Liver (tissue), 9 donors: ENCODE measurements around the gene ATP8B3. TPM values are rescaled to one million over a fixed set of nuclear protein-coding genes. Genes with fewer than 3 reads are reported as not detected.

Experiments used
- DNase-seq: peaks from one replicate; pipeline ENCODE4 v3.0.0-alpha.2; 2017; ENCODE audit warnings: low spot score
- H3K27ac ChIP-seq, 2 donors: one replicate each; pipeline ENCODE4 v1.7.0; 2013; ENCODE audit warnings: inconsistent platforms in 2 of 2, low read length in 2 of 2, control low read depth in 1 of 2, low read depth in 1 of 2, mild to moderate bottlenecking in 1 of 2
- H3K27me3 ChIP-seq, 4 donors: one replicate each; pipeline versions ENCODE4 v1.6.1 to v1.7.0; 2013; ENCODE audit warnings: low read length in 3 of 4, inconsistent platforms in 1 of 4, mild to moderate bottlenecking in 1 of 4, moderate library complexity in 1 of 4; ENCODE audit not compliant: control insufficient read depth in 4 of 4, insufficient read depth in 4 of 4
- H3K36me3 ChIP-seq, 4 donors: one replicate each; pipeline versions ENCODE4 v1.6.1 to v1.7.0; 2013; ENCODE audit warnings: low read length in 3 of 4, mild to moderate bottlenecking in 3 of 4, low read depth in 1 of 4, moderate library complexity in 1 of 4; ENCODE audit not compliant: control insufficient read depth in 4 of 4, insufficient read depth in 3 of 4
- H3K4me1 ChIP-seq, 4 donors: one replicate each; pipeline versions ENCODE4 v1.6.1 to v1.7.0; 2013; ENCODE audit warnings: low read length in 3 of 4, mild to moderate bottlenecking in 3 of 4, moderate library complexity in 1 of 4; ENCODE audit not compliant: control insufficient read depth in 4 of 4, insufficient read depth in 4 of 4
- H3K4me3 ChIP-seq, 3 donors: one replicate each; pipeline versions ENCODE4 v1.6.1 to v1.7.0; 2013; ENCODE audit warnings: low read length in 3 of 3, control low read depth in 1 of 3, low read depth in 1 of 3, mild to moderate bottlenecking in 1 of 3
- H3K9ac ChIP-seq, 2 donors: one replicate each; pipeline ENCODE4 v1.7.0; 2013; ENCODE audit warnings: low read length in 2 of 2, mild to moderate bottlenecking in 2 of 2, moderate library complexity in 2 of 2, control low read depth in 1 of 2, low read depth in 1 of 2
- H3K9me3 ChIP-seq, 4 donors: one replicate each; pipeline versions ENCODE4 v1.6.1 to v1.7.0; 2013; ENCODE audit warnings: low read length in 3 of 4; ENCODE audit not compliant: control insufficient read depth in 4 of 4
- EGR1 ChIP-seq, 2 donors: IDR thresholded peaks; 2 replicates each; pipeline ENCODE4 v1.6.1; 2016 to 2018; ENCODE audit warnings: antibody characterized with exemption in 2 of 2, low read depth in 2 of 2
- FOXA1 ChIP-seq: IDR thresholded peaks from 2 replicates; pipeline ENCODE4 v1.6.1; 2016; ENCODE audit warnings: antibody characterized with exemption
- FOXA2 ChIP-seq: IDR thresholded peaks from 2 replicates; pipeline ENCODE4 v1.6.1; 2016; ENCODE audit warnings: antibody characterized with exemption
- GABPA ChIP-seq, 2 donors: IDR thresholded peaks in 1 of 2; conservative IDR thresholded peaks in 1 of 2; 2 replicates each; pipeline ENCODE4 v1.6.1; 2016; ENCODE audit warnings: antibody characterized with exemption in 2 of 2, mild to moderate bottlenecking in 1 of 2, moderate library complexity in 1 of 2
- HNF4A ChIP-seq, 2 donors: conservative IDR thresholded peaks; 2 replicates each; pipeline ENCODE4 v1.6.1; 2016; ENCODE audit warnings: antibody characterized with exemption in 2 of 2, mild to moderate bottlenecking in 2 of 2
- JUND ChIP-seq, 2 donors: IDR thresholded peaks; 2 replicates each; pipeline ENCODE4 v1.6.1; 2016; ENCODE audit warnings: antibody characterized with exemption in 2 of 2
- NR2F2 ChIP-seq: IDR thresholded peaks from 2 replicates; pipeline ENCODE4 v1.6.1; 2016; ENCODE audit warnings: antibody characterized with exemption
- RAD21 ChIP-seq, 2 donors: IDR thresholded peaks; 2 replicates each; pipeline ENCODE4 v1.6.1; 2016; ENCODE audit warnings: antibody characterized with exemption in 2 of 2, mild to moderate bottlenecking in 2 of 2
- TAF1 ChIP-seq: conservative IDR thresholded peaks from 2 replicates; pipeline ENCODE4 v1.6.1; 2016; ENCODE audit warnings: antibody characterized with exemption, mild to moderate bottlenecking
- YY1 ChIP-seq: IDR thresholded peaks from 2 replicates; pipeline ENCODE4 v1.6.1; 2016; ENCODE audit warnings: antibody characterized with exemption, mild to moderate bottlenecking
- ZBTB33 ChIP-seq: IDR thresholded peaks from 2 replicates; pipeline ENCODE4 v1.6.1; 2016; ENCODE audit warnings: antibody characterized with exemption
- WGBS: extraction: QIAGEN DNeasy Blood & Tissue Kit; methylation state at CpG from one replicate; pipeline ENCODE4 v1.1.7; 2013; 5-methylcytosine and 5-hydroxymethylcytosine counted together
- polyA plus RNA-seq, 2 donors: library from polyadenylated mRNA; stranded (reverse) in 1 of 2; unstranded in 1 of 2; fragments of 200-250 nt in 1 of 2; fragments of >200 nt in 1 of 2; fragmentation: Nextera tagmentation in 1 of 2; extraction: Ambion mirVana in 1 of 2; gene quantifications; one replicate each; pipeline versions ENCODE4 v1.2.1 to v1.2.3, GENCODE V29; 2013 to 2015
- total RNA-seq, 2 donors: library from RNA; depleted of rRNA; stranded (reverse); fragments of >200 nt; gene quantifications; one replicate each; pipeline ENCODE4 v1.2.3, GENCODE V29; 2014
- TF ChIP-seq, protein P1 (sequence below): IDR thresholded peaks from 2 replicates; pipeline ENCODE4 v1.6.1; 2016; ENCODE audit warnings: antibody characterized with exemption
- TF ChIP-seq, protein P2 (sequence below): IDR thresholded peaks from 2 replicates; pipeline ENCODE4 v1.6.1; 2016; ENCODE audit warnings: antibody characterized with exemption
- donor health status: healthy.
- donor health status: healthy.
- donor health status: healthy.
- donor health status: healthy.
- donor health status: healthy.

Gene ATP8B3
- total and polyA plus RNA-seq, 4 donors = 0.42 to 3.1 (median 0.52) TPM

GRCh38 chr19:1789261-1790041, 22.6 kb downstream of the ATP8B3 start:
- Histone ChIP-seq H3K4me1 (peaks cover 0 to 3% (median 0%) of the 10 kb centered on the region in 4 donors), H3K27ac (no peak overlapping the region), H3K9ac (no peak overlapping the region), H3K27me3 (no peaks in the 10 kb centered on the region), H3K4me3 (no peak overlapping the region), H3K9me3 (peaks cover 0 to 2% (median 0%) of the 10 kb centered on the region in 4 donors), H3K36me3 (no peaks in the 10 kb centered on the region)
- 28% methylated on average over 59 of the region's 59 CpGs for WGBS
- no peak for DNase-seq
- TF ChIP-seq JUND (IDR thresholded peaks at IDR 0.05) (no peak), TAF1 (no peak), FOXA1 (no peak), YY1 (no peak), RAD21 (IDR thresholded peaks at IDR 0.05) (no peak)
- TF ChIP-seq, protein P1, sequence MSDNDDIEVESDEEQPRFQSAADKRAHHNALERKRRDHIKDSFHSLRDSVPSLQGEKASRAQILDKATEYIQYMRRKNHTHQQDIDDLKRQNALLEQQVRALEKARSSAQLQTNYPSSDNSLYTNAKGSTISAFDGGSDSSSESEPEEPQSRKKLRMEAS = no peak

DNA sequence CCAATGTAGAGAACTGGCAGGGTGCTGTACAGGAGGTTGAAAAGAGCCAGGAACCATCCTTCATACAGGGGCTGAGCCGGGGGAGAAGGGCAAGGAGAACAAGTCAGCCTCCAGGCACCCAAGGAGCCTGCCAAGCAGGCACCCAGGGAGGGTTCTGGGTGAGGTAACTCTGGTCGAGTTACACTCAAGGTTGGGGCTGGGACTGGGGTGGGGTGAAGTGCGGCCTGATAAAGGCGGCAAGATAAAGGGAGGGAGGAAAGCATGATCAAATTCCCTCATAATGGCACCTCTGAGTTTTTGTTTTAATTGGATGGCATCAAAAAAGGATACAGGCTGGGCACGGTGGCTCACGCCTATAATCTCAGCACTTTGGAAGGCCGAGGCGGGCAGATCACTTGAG, 25.0 kb downstream of the ATP8B3 start:
- H3K4me3 ChIP-seq = no peak overlapping the region
- DNase-seq = no peak
- no peaks in the 10 kb centered on the region for H3K27me3 ChIP-seq

DNA sequence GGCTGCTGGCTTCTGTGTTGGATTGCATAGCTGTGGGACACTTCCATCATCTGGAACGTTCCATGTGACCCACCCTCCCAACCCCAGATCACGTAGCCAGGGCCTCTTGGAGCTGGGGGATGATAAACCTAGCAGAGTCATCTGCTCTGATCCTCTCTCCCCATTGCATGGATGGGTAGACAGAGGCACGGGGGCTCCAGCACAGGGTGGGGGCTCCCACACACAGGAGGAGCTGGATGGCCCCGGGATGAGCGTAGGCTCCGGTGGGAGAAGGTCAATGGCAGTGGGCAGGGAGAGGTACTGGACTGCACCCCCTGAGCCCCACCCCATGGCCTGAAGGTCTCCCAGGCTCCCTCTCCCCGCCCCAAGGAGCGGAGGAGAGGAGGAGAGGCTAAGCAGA, 25.4 kb downstream of the ATP8B3 start:
- H3K9me3 ChIP-seq = peaks cover 4 to 6% (median 5%) of the 10 kb centered on the region in 4 donors
- no peaks in the 10 kb centered on the region for H3K27me3 ChIP-seq
- DNase-seq = no peak

More for the DNA sequence above, 25.0 kb downstream of the ATP8B3 start:
- WGBS = 74% methylated on average over 8 of the region's 8 CpGs
- no peak overlapping the region for H3K9ac ChIP-seq
- H3K4me1 ChIP-seq = peaks cover 0 to 3% (median 0%) of the 10 kb centered on the region in 4 donors
- peaks cover under 1 to 3% (median under 1%) of the 10 kb centered on the region in 4 donors for H3K9me3 ChIP-seq
- H3K27ac ChIP-seq = no peak overlapping the region
- no peaks in the 10 kb centered on the region for H3K36me3 ChIP-seq
- TF ChIP-seq NR2F2 (no peak), FOXA2 (no peak), YY1 (no peak), JUND (IDR thresholded peaks at IDR 0.05) (no peak), EGR1 (IDR thresholded peaks at IDR 0.05; ENCODE audit: low read depth in 2 of 2) (no peak)
- TF ChIP-seq, protein P2, sequence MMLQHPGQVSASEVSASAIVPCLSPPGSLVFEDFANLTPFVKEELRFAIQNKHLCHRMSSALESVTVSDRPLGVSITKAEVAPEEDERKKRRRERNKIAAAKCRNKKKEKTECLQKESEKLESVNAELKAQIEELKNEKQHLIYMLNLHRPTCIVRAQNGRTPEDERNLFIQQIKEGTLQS = no peak

More for the DNA sequence above, 25.4 kb downstream of the ATP8B3 start:
- no peak for TF ChIP-seq HNF4A (conservative IDR thresholded peaks at IDR 0.05)
- TF ChIP-seq ZBTB33 = no peak
- TF ChIP-seq GABPA (IDR thresholded peaks at IDR 0.05 in 1 of 2, conservative IDR thresholded peaks at IDR 0.05 in 1 of 2) = no peak
- TF ChIP-seq FOXA1 = no peak
- no peak for TF ChIP-seq NR2F2
- Histone ChIP-seq H3K9ac (no peak overlapping the region), H3K27ac (no peak overlapping the region), H3K36me3 (no peaks in the 10 kb centered on the region), H3K4me3 (no peak overlapping the region), H3K4me1 (peaks cover 0 to 3% (median 0%) of the 10 kb centered on the region in 4 donors)
- WGBS = 81% methylated on average over 8 of the region's 8 CpGs
